ENCODE data around the gene NXPE4.

Gene NXPE4

GRCh38 chr11:114559425-114560310 is 35.9 kb downstream of the NXPE4 start, which contains the start of gene NXPE1:
Gene NXPE1 (minus strand): TSS chr11:114559881. CDS start chr11:114551201, 8,680 bp downstream.
- DNase-seq (ENCODE audit: low read depth, low spot score), result no peak

GRCh38 chr11:114556135-114556534 is 39.5 kb downstream of the NXPE4 start:
- DNase-seq (ENCODE audit: low read depth, low spot score), result no peak

- DNase-seq (ENCODE audit: low read depth, low spot score), result no peak
Measured at GRCh38 chr11:114553642-114554041, 41.9 kb downstream of the NXPE4 start.

GRCh38 chr11:114551060-114551459 is 44.5 kb downstream of the NXPE4 start:
- no peak for DNase-seq (ENCODE audit: low read depth, low spot score)

- DNase-seq (ENCODE audit: low read depth, low spot score), result no peak
Measured at GRCh38 chr11:114525682-114526081, 69.9 kb downstream of the NXPE4 start.

GRCh38 chr11:114524122-114524521 is 71.5 kb downstream of the NXPE4 start:
- DNase-seq (ENCODE audit: low read depth, low spot score), result no peak

- DNase-seq (ENCODE audit: low read depth, low spot score), result no peak
Measured at GRCh38 chr11:114522818-114523217, 72.8 kb downstream of the NXPE4 start.
